ENCODE data around the gene FAM237B.

Gene FAM237B

DNA sequence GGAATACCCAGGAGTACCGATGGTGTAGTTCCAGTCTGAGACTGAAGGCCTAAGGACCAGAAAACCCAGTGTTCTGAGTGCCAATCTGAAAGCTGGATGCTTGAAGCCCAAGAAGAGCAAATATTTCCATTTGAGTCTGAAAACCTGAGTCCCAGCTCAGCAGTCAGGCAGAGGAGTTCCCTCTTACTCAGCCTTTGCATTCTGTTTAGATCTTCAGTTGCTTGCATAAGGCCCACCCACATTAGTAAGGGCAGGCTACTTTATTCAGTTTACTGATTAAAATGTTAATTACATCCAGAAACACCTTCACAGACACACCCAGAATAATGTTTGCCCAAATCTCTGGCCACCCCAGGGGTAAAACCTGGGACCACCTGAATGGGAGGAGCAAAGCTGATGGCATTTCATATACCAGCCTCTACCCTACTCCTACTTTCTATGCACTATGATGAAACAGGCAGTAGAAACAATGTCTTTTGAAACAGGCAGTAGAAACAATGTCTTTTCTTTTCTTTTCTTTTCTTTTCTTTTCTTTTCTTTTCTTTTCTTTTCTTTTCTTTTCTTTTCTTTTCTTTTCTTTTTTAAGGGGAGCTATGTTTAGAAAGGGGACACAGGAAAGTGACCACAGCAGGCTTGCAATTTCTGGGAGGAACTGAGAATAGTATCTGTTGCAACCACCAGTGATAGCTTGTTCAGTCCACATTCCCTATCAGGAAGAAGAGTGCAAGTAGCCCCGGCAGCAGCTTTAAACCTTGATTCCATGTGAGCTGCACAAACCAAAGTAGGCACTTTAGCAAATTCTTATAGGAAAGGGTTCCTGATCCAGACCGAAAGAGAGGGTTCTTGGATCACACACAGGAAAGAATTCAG, 30.6 kb downstream of the FAM237B start:
- DNase-seq (ENCODE audit: low spot score), result no peak

DNA sequence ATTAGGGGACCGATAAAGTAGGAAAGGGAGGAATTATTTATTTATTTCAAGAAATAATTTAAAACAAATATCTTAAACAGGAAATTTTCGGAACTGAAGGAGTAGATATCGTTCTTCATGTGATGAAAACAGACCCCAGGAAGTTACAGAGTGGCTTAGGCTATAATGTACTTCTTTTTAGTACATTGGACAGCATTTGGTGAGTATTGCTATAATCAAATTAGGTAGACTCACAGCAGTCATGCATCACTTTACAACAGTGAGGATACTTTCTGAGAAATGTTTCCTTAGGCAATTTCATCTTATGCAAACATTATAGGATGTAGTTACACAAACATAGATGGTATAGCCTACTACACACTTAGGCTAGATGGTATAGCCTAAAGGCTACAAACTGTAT, 33.0 kb downstream of the FAM237B start:
- no peak for DNase-seq (ENCODE audit: low spot score)

DNA sequence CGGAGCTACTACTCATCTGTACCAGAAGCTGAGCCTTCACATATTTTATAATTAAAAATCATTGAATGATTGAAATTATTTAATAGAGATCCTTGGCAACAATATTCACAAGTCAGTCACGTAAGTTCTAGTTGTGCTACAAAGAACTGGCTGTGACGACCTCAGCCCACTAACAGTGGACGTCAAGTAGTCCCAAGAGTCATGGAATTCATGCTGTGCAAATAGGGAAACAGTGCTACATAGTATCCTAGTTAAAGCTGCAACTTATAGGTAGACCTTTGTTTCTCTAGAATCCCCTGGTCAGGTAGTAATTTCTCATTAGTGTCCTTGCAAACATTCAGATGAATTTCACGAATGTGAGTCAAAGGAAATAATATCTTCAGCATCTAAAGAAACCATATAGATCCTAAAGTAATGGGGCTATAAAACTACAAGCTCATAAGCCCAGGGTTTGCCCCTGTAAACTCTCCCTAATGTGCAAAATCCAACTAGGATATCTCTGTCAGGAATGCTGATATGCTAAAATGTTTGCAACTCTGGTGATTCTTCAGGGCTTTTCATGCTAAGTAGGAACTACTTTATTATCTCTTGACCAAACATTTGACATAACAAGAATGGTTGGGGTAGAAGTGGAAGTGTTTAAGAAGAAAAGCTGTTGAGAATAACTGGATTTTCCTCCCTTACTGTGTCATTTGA, 44.9 kb downstream of the FAM237B start:
- no peak for DNase-seq (ENCODE audit: low spot score)

DNA sequence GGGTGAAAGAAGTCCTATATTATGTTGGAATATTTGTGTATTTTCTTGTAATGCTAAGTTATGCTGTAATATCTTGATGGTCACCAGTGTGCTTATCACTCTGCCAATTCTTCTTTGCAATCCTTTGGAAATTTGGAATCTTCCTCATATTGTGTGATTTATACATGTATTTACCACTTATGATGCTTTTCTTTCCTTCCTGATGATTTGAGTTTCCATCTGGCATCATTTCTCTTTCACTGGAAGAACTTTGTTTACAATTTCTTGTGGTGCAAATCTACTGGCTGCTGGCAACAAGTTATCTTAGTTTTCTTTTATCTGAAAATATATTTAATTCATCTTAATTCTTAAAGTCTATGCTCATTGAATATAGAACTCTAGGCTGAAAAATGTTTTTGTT, 46.9 kb downstream of the FAM237B start:
- no peak for DNase-seq (ENCODE audit: low spot score)

DNA sequence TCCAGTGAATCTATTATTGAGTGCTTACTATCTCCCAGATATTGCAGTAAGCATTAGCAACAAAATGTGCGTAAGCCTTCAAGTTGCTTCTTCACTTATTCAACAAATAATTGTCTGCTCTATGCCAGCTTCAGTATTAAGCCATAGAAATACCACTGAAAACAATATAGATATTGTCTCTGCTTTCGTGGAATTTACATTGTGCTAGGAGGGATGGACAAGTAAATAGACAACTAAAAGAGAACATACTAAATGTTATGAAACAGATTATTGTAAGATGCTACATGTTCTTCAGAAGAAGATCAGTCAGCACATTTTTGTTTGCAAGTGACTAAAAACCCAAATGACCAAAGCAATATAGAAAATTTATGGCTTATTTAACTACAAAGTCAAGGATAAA, 48.9 kb downstream of the FAM237B start:
- DNase-seq (ENCODE audit: low spot score), result no peak

DNA sequence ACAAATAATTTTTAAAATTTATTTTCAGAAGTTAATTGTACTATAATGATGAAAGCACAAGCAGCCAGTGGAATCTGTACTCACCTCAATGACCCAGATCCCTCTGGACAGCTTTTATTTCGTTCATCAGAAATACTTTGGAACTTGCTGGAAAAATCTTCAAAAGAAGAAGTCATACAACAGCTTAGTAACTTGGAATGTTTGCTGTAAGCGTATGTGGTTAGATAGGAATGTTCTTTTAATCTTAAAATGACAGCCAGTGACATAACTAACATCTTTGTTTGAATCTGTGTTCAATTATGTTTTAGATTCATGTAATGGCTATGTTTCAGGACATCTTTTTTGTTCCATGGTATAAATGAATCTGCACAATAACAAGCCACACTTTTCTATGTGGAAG, 49.4 kb downstream of the FAM237B start:
- DNase-seq (ENCODE audit: low spot score), result no peak

DNA sequence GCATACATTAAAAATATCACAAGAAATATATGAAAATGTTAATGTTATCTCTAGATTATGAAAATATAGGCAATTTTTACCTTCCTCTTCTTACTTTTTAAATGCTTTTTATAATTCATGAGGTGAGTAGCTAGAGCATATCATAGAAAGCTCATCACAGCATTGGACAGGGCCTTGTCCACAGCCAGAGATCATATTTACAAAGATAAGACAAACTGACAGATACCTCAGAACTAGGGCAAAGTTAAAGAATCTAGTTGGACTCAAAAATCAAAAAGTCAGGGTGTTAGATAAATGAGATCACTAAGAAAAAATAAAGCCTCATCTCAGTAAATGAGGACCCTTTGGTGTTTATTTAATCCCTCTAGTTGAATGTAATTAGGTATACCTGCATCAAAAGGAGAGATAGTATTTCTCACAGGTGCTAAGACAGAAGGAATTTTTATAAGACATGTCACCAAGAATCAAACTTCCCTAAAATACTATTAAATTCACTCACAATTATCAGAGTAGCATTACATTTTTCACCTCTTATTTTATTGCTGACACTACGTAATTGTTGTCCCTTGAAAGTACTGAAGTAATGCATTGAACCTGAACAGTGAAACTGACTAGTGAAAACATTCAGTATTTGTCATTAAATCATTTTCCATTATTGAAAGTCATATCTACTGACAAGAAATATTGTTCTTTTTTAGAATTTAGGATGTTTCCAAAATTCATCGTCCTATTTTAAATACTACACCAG, 50.5 kb downstream of the FAM237B start:
- no peak for DNase-seq (ENCODE audit: low spot score)

DNA sequence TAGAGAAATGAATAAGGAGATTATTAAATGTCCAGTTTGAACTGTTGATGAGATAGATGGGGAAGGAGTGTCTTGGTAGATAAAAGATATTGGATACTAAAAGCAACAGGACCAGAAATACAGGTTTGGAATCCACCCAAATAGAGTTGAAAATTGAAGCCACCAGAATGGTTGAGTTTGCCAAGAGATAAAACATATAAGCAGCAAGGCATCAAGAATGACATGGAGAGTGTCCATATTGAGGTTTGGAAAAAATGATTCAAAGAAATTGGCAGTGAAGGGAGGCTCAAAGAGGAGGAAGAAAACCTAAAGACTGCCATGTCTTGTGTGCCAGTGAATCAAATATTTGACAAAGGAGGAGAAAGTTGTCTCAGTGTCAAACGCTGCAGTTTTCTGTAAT, 51.9 kb downstream of the FAM237B start:
- no peak for DNase-seq (ENCODE audit: low spot score)

DNA sequence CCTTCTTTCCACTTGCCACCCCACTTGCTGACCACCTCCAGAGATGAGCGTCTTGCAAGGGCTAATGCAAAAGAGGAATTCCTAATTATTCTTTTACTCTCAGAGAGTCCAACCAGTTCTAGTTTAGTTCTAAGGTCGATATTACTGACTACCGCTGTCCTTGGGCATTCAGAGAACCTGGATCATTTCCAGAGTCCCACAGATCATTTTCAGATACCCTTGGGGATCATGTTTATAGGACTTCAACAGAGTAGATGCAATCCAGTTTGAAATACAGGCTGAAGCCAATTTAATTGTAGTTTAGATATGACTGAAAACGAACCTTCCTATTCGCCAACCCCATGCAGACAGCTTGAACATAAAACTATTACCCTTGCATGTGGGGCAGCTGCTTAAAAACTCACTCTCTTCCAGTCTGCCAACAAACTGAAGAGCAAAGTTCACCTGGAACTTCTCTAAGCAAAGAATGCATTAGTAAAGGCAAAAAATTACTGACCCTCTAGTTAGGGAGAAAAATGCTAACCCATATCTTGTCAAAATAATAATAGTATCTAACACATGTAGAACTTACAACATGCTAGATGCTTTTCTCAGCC, 53.7 kb downstream of the FAM237B start:
- DNase-seq (ENCODE audit: low spot score), result no peak

DNA sequence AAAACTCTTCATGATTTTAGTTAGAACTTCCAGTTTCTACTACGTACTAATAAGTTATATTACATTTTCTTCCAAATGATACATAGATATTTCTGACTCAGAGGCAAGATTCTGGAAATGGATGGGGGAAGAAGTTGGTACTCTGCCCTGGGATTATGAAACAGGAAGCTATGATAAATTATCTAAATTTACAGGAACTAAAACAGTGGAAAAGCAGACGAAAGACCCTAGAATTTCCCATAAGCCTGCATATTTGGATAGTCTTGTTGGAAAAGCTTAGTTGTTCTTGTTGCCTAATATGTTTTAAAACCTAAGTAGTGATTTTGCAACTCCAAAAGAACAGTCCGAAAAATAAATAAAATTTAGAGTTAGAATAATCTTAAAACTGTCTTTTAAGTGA, 54.3 kb downstream of the FAM237B start:
- no peak for DNase-seq (ENCODE audit: low spot score)
